HPDE6-E6E7 (cell line): ENCODE data around the gene RNU1-3.
"Not testable (repeated sequence)": the region's sequence is repeated elsewhere in the genome, so short reads cannot be mapped to it uniquely, and the experiment has no call there.

ENCODE experiments used
- DNase-seq: peaks from one replicate; pipeline ENCODE4 v3.0.0; 2011; ENCODE audit warnings: missing footprints; ENCODE audit errors: extremely low spot score

The RNU1-3 gene

DNA sequence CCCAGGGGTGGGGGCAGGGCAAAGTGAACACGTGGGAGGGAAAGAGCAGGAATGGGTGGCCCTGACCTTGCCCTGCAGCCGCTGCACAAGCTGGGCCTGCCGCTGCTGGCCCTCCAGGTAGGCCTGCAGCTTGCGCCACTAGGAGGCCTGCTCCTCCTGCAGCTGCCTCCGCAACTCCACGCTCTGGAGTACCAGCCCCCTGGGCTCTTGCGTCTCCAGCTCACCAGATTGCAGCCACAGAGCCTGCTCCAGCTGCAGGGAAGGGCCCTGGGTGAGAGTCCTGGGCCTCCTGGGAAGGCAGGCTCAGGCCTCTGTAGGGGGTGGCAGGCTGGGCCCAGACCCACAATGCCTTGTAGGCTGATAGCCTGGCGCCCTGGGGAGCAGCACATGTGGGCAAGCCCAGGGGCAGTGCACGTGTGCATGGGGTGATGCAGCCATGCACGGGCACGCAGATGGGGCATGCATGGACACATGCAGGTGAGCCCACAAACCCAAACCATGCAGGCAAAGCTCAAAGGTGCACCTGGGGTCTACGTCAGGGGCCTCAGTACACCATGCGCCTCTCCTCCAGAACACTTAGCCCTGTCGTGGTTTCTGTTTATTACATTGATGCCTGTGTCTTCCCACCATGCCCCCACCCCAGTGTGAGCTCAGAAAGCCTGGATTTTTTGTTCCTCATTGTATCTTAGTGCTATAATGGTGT, 9.6 kb downstream of the RNU1-3 start:
- not testable (repeated sequence) for DNase-seq

- DNase-seq = not testable (repeated sequence)
Measured at GRCh38 chr1:16656574-16656973, 10.2 kb downstream of the RNU1-3 start.

DNA sequence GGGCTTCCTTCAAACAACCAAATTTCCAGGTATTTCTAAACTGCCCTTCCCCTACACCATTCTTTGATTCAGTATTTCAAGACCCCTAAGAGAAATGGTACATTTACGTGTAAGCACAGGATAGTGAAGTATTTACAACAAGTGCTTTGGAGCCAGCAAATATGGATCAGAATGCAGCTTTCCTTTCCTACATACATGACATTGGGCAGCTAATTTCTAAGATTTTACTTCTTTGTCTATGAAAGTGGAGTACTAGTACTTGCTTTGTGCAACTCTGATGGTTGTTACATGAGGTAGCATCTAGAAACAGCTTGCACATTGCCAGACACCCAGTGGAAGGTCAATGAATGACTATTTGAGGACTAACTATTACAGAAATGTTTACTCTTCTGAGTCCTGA, 15.2 kb downstream of the RNU1-3 start:
- DNase-seq = not testable (repeated sequence)

DNA sequence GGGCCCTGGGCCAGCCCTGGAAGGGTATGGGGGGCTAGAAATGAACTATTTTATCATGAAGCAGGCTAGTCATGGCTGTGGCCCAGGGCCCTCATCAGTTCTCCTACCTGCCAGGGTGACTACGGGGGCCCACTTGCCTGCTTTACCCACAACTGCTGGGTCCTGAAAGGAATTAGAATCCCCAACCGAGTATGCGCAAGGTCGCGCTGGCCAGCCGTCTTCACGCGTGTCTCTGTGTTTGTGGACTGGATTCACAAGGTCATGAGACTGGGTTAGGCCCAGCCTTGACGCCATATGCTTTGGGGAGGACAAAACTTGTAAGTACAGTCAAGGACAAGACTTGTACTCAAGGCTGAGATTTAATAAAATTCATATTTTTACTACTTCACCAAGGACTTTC, 16.8 kb downstream of the RNU1-3 start:
- DNase-seq = not testable (repeated sequence)

- not testable (repeated sequence) for DNase-seq
Measured at GRCh38 chr1:16649390-16649789, 17.4 kb downstream of the RNU1-3 start.

DNA sequence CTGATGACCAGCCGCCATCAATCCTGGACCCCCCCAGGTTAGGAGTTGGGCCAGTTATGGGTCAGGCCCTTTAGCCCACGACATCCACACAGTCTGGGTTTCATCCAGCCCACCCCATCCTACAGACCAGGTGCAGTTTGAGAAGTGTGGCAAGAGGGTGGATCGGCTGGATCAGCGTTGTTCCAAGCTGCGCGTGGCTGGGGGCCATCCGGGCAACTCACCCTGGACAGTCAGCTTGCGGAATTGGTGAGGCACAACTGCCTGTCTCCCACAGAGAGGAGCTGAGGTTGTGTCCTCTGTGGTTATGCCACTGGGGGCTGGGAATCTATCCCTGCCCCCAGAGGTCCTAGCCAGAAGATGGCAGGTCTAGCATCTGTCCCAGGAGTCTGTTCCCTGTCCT, 18.0 kb downstream of the RNU1-3 start:
- not testable (repeated sequence) for DNase-seq

- DNase-seq = not testable (repeated sequence)
Measured at GRCh38 chr1:16648250-16648649, 18.5 kb downstream of the RNU1-3 start.

DNA sequence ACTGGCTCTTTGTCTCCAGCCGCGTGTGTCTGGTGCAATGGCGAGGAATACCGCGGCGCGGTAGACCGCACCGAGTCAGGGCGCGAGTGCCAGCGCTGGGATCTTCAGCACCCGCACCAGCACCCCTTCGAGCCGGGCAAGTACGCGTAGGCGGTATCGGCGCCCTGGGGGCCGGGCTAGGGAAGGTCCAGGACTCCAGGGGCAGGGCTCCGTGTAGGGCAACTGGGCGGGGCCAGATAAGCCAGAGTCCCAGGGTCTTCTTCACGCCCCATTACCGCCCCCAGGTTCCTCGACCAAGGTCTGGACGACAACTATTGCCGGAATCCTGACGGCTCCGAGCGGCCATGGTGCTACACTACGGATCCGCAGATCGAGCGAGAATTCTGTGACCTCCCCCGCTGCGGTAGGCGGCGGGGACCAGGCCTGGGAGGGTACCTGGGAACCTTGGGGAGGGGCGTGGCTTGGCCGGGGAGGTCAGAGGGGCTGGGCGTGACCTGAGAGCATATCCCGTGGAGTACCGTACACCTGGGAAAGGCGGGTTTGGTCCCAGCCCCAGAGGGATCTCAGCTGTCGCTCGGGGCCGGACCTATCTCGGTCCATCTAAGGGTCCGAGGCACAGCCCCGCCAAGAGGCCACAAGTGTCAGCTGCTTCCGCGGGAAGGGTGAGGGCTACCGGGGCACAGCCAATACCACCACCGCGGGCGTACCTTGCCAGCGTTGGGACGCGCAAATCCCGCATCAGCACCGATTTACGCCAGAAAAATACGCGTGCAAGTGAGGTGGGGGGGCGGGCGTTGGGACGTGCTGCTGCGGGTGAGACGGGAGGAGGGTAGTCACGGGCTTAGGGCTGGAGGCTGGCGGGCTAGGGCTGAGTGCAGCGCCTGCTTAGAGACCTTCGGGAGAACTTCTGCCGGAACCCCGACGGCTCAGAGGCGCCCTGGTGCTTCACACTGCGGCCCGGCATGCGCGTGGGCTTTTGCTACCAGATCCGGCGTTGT, 19.3 kb downstream of the RNU1-3 start:
- DNase-seq = not testable (repeated sequence)

DNA sequence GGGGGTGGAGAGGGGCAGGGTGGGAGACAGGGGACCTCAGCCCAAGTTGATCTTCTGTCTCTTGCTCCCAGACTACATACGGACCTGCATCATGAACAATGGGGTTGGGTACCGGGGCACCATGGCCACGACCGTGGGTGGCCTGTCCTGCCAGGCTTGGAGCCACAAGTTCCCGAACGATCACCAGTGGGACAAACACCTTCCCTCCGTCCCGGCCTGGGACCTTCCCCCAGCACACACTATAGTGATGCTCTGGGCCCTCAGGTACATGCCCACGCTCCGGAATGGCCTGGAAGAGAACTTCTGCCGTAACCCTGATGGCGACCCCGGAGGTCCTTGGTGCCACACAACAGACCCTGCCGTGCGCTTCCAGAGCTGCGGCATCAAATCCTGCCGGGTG, 20.0 kb downstream of the RNU1-3 start:
- DNase-seq = not testable (repeated sequence)

GRCh38 chr1:16646061-16646664, 20.6 kb downstream of the RNU1-3 start:
- not testable (repeated sequence) for DNase-seq

GRCh38 chr1:16645271-16646060, 21.3 kb downstream of the RNU1-3 start:
- not testable (repeated sequence) for DNase-seq

DNA sequence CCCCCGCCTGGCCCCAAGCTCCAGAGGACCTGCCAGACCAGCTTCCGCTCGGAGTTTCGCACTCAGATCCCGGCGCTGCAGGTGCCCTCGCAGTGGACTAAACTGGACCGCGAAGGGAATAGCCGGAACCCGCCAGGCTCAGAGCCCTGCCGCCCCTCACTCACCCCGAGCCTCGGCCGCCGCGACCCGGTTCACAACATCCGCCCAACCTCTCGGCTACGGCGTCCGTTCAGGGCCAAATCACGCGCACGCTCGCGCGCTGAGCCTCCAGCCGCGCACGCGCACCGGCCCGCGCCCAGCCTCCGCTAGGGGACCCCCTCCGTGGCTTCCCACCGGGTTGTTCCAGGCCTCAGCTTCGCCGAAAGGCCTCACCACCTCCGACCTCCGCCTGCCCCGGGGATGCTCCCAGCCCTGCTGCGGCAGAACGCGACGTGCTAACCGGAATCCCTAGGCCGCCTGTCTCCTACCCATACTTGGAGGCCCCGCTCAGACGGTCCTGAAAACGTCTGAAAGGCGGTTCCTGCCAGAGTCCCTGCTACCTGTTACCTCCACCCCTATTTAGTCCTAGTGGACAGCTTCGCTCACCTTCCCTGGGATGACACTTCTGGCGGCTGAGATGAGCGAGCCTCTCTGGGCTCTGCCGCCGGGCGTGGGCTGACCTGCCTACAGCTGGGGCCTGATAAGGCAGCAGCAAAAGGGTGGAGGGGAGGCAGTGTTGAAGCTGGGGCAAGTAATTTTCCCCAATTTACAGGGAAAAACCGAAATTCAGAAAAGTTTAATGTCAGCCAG, 22.1 kb downstream of the RNU1-3 start:
- peak; percentile 98 for DNase-seq

DNA sequence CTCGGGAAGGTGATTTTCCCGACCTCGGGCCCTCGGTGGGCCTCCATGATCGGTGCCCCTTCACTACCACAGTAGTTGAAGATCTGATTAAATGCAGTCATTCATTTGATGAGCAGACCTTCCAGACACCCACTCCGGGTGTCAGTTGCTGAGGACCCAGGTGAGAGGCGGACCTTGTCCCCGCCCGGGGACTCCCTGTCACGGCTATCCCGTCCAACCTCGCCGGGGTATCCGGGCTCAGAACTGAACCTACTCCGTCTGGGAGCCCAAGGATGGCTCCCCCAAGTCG, 22.6 kb downstream of the RNU1-3 start:
- no peak for DNase-seq

DNA sequence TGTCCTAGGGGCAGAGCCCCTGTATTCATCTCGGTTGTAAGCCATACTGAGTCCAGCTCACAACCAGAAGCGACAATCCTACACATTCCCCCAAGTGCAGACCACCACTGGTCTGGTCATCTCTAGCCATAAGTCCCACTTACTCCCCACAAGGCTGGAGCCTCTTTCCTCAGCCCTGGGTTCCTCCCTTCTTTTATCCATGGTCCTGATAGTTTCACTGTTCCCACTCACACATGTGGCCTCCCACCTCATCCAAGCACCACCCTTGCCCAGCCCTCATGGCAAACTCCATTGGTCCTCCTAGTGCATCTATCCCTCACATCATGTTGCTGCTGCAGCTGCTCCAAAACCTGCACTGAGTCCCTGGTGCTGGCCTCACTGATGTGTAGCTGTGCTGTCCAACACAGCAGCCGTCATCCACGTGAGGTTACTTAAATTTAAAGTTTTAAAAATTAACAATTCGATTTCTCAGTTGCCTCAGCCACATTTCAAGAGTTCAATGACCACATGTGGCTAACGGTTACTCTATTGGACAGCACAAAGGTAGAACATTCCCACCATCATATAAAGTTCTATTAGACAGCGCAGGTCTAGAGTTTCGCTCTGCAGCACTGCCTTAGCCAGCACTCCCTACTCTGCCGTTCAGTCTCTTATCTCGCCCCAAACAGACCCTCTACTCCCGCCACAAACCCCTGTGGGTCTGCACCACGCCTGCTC, 23.1 kb downstream of the RNU1-3 start:
- not testable (repeated sequence) for DNase-seq

- DNase-seq = not testable (repeated sequence)
Measured at GRCh38 chr1:16643001-16643411, 23.7 kb downstream of the RNU1-3 start.

DNA sequence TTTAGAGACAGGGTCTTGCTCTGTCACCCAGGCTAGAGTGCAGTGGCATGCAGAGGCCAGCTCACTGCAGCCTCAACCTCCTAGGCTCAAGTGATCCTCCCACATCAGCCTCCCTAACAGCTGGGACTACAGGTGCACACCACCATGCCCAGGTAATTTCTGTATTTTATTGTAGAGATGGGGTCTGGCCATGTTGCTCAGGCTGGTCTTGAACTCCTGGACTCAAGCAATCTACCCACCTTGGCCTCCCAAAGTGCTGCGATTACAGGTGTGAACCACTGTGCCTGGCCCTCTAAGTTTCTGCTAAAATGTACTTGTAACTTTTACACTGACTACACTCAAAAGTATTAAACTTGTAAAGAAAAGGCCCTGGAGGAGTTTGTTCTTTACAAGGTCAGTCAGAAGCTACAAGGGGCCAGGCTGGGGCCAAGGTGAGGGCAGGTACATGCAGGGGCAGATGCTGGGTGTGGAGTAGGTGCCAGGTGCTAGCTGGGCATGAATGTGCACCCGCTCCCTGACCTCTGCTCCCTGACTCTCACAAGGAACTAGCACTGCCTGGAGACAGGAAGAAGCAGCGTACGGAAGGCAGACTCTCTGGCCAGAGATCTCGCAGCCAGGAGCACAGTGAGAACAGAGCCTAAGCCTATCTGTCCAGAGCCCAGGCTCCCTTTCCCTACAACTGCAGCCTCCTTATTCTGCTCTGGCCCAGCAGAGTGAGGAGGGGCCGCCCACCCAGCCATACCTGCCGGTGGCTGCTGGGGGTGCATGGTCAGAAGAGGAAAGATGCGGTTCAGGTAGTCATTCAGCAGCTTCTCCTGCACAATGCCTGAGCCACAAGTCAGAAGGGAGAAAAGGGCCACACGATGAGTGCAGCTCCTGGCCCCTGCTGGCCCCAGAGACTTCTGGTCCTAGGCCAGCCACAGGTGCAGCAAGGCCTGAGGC, 24.5 kb downstream of the RNU1-3 start:
- not testable (repeated sequence) for DNase-seq

DNA sequence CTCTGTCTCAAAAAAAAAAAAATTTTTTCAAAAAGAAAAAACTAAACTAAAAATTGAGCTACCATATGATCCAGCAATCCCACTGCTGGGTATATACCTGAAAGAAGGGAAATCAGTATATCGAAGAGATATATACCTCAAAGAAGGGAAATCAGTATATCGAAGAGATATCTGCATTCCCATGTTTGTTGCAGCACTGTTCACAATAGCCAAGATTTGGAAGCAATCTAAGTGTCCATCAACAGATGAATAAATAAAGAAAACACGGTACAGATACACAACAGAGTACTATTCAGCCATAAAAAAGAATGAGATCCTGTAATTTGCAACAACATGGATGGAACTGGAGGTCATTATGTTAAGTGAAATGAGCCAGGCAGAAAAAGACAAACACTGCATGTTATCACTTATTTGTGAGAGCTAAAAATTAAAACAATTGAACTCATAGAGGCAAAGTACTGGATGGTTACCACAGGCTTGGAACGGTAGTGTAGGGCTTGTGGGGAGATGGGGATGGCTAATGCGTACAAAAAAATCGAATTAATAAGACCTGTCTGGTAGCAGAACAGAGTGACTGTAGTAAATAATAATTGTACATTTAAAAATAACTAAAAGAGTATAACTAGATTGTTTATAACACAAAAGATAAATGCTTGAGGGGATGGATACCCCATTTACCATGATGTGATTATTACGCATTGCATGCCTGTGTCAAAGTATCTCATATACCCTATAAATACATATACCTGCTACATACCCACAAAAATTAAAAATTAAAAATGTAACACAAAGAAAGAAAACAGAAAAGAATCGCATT, 25.4 kb downstream of the RNU1-3 start:
- not testable (repeated sequence) for DNase-seq
